Ecto neural progenitor cell (in vitro differentiated cells): ENCODE measurements around the gene NR1D2.
"Not testable (repeated sequence)": the region's sequence is repeated elsewhere in the genome, so short reads cannot be mapped to it uniquely, and the experiment has no call there.

Experiments used
- DNase-seq: peaks from one replicate; pipeline ENCODE4 v3.0.0-alpha.2; 2018; ENCODE audit warnings: low spot score

NR1D2 gene

GRCh38 chr3:24004171-24004938, 59.3 kb downstream of the NR1D2 start:
- DNase-seq, result no peak

- DNase-seq, result no peak
These were observed 60.6 kb downstream of the NR1D2 start for GRCh38 chr3:24005669-24006068.

GRCh38 chr3:24010834-24011233, 65.7 kb downstream of the NR1D2 start:
- DNase-seq, result not testable (repeated sequence)

- DNase-seq, result no peak
These were observed 67.6 kb downstream of the NR1D2 start for GRCh38 chr3:24012589-24013269.

DNA sequence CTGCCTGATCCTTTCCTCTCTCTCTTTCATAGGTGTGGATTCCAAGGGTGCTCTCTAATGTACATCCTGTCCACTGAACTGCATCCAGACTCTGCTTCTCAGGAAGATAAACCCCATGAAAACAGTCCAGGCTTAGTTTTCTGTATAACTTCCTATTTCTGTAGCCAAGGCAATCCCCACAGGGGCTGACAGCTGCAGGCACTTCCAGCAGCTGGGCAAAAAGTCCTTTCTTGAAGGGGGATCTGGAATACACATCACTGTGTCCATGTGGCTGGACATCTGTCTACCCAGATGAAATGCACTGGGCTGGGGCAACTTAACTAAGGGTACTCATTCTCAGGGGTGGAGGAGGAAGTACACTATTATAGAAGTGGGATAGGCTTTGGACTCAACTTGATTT, 72.2 kb downstream of the NR1D2 start:
- DNase-seq, result no peak

DNA sequence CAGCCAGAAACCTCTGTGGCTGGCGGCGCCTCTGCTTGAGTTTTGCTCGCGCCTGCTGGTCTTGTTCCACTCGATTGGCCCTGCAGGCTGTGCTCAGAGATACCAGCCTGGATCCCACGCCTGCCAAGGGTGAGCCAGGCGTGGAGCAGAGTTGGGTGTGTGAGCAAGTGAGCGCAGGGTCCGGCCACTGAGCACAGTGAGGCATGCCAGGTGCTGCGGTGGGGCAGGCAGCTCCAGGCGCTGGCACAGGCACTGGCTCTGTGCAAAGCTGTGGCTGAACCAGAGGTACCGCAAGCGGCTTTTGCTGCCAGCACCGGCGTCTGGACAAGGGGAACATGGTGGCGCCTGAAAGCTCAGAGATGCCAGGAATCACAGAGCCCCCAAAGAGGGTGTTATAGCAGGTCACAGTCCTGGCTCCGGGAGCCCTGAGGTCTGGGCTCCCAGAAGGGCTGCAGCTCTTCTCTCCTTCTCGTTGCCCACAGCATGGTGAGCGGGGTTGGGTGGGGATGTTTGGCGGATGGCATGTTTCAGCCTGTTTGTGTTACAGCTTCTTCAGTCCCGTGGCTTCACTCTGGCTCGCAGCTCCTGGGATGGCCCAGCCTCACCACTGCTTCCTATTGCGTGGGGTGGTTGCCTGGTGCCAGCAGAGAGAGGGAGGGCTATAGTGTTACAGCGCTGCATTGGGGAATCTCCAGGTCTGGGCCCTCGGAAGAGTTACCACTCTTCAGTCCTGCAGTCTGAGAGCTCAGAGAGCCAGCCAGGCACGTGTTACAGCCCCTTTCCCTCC, 73.9 kb downstream of the NR1D2 start:
- no peak for DNase-seq

DNA sequence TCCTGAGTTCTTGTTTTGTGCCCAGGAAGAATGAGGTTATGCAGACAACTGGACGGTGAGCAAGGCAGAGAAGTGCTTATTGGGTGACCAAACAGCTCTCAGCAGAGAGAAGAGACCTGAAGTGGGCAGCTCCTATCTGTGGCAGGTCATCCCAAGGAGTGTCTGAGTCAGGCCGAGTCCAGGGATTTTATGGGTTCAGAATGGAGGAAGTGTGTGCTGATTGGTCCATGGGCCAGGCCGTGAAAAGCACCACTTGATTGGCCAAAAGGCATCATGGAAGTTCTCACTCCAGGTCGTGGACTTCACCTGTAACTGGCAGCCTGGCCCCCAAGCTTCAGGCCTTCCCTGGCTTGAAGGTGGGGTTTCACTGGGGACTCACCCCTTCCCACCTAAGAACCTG, 74.5 kb downstream of the NR1D2 start:
- no peak for DNase-seq

DNA sequence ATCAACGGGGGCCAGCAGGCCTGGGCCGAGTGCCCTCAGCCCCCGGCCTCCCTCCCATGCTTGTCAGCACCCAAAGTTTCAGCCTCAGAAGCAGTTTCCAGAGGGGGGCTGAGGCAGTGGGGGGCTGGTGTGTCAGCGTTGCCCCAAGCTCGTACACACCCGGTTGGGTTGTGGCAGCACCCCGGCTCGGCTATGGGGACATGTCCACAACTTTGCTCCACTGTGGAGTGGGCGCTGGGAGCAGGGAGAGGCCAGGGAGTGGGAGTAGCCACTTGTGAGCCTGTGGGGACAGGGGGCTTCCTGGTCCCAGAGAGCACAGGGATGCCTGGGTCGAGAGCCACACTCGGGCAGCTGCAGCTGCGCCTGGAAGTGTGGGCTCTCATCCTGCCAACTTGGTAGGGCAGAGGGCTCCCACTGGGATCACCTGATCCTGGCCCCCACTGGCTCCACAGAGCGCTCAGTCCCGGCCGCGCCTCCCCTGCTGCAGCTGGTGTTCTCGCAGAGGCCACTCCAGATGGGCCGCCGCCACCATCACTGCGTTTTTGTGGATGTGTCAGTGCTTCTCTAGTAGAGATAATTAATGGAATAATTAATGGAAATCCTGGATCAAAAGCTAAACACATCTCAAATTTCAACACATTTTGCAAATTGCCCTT, 75.1 kb downstream of the NR1D2 start:
- no peak for DNase-seq

DNA sequence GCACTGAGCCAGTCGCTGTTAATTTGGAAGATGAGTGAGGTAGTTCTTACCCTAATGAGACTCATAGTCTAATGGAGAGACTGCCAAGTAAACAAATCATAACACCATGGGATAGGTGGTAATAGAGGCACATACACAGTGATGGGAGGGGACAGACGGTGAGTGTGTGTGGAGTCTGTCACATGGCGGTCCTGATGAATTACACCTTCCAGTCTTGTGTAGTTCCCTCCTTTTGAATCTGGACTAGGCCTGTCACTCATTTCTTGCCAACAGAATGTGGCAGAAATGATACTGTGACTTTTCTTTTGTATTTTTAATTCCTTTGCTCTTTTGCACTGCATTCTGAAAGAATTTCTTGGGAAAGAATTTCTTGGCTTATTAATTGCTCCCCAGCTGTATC, 78.1 kb downstream of the NR1D2 start:
- no peak for DNase-seq

DNA sequence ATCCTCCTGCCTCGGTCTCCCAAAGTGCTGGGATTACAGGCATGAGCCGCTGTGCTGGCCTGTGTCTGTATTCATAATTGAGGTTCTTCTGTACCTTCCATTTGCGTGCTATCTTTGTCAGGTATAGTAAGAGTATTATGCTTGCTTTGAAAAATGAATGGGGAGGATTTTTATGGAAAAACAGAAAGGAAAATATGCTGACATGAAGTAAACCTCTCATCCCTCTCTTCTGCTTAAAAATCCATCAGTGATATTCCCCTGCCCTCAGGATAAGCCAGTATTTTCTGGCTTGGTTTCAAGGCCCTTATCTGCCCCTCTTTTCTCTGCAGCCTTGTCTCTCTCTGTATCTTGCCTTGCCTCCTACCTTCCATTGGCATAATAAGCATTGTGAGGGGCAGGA, 80.7 kb downstream of the NR1D2 start:
- no peak for DNase-seq

GRCh38 chr3:24026665-24027064, 81.6 kb downstream of the NR1D2 start:
- DNase-seq, result not testable (repeated sequence)

- no peak for DNase-seq
These were observed 82.9 kb downstream of the NR1D2 start for GRCh38 chr3:24027946-24028345.
